HG02642 (cell line): Measurements from ENCODE around the gene NR1D1.

Experiments
- ATAC-seq: cut with Tn5 transposase; IDR thresholded peaks from one replicate; pipeline ENCODE4 v1.9.1; 2021; ENCODE audit warnings: mild to moderate bottlenecking; ENCODE audit not compliant: unreplicated experiment, poor library complexity

The NR1D1 gene

DNA sequence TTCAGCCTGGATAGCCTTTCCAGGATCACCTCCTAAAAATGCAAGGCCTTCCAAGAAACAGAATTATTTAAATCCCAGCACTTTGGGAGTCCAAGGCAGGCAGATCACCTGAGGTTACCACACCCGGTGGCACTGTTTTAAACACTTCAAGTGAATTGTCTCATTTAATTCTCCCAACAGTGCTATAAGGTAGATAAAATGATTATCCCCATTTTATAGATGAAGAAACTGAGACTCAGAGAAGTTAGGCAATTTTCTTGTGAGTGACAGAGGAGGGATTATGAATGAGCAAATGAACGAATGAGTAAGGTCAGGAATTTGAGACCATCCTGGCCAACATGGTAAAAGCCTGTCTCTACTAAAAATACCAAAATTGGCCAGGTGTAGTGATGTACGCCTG is 20.8 kb downstream of the NR1D1 start:
- no peak for ATAC-seq

DNA sequence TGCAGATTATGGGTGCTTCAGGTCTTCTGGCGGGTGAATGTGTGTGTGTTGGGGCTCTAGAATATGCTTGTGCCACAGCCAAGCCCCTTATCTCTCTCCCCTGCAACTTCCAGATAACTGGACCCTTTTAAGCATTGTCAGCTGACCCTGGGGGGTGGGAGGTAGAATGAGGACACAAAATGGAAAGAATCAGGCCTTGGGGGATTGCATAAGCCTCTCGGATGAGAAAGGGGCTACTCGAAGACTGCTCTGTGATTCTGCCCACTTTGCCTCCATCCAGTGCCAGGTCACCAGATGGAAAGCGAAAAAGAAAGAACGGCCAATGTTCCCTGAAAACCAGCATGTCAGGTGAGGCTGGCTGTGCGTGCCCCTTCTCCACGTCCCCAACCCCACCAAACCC is 23.8 kb downstream of the NR1D1 start:
- no peak for ATAC-seq

DNA sequence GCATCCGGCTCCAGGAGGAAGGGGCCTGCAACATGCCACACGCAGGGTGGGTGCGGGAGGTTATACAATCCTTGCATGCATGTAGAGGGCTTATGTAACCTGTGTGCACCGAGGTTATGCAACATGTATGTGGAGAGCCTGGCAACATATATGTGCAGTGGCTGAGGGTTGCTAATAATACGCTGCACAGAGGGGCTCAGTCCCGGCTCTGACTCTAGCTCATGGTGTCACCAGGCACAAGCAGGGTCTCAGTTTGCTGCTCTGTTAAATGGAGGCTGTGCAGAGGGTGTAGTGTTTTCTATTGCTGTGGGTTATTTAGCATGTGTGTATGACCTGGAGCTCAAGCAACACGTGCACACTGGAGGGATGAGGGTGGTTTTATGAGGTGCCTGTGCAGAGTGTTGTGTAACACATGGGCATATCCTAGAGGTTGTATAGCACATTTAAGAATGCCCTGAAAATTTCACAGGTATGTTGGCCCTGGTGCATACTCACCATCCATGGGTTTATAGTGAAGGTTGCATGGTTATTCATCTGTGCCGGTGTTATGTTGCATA is 24.4 kb downstream of the NR1D1 start:
- no peak for ATAC-seq

DNA sequence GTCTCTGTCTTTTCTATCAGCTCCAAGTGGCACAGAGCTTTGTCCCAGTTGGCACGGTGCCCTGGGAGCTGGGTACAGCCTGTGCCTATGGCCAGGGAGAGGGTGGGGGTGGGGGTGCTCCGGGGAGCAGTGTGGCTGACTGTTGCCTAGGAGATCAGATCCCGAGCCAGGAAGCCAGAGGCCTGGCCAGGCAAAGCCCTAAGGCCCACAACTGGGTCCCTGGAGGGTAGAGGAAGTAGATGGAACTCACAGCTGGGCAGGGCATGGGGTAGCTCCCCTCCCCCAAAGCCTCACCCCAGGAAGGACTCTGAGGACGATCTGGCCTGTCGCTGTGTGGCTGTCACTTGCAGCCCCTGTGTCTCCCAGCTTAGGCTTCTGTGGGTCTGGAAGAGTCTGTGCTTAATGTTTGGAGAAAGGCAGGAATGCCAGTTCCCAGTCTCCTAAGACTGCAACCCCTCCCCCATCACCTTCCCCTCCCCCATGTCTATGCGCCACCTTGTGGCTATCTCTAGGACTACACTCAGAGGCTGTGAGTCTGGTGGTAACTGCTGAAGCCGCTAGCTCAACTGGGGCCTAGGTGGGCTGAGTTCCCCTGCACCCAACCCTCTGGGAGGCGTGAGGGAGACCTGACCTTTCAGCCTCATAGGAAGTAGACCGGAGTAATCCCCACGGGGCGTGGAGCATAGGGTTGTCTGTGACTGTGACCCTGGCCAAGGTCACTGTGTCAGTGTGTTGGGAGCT is 25.0 kb downstream of the NR1D1 start:
- no peak for ATAC-seq

DNA sequence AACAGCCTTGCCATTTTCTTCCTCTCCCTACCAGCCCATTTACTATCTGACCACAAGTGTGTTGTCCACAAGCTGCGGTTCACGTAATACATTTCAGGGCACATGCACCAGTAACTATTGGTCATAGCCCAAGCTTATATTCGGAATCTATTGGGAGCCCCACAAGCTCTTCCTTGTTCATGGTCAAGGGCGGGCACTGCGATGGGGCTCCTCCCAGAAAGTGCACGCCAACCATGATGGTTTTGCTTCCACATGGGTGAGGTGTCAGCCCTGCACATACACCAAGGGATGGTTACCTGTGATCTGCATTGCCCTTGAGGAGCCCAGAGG is 25.6 kb downstream of the NR1D1 start:
- ATAC-seq, result no peak

DNA sequence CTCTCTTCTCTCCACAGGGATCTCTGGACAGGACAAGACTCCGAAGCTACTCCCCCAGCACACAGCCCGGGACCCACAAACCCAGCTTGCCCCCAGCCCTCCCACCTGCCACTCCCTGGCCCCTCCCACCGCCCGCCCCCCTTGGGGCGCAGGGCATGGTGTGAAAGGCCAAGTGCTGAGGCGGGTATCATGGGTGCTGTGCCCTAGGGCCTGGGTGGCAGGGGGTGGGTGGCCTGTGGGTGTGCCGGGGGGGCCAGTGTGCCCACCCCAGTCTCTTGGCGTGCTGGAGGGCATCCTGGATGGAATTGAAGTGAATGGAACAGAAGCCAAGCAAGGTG is 26.2 kb downstream of the NR1D1 start:
- ATAC-seq, result no peak

DNA sequence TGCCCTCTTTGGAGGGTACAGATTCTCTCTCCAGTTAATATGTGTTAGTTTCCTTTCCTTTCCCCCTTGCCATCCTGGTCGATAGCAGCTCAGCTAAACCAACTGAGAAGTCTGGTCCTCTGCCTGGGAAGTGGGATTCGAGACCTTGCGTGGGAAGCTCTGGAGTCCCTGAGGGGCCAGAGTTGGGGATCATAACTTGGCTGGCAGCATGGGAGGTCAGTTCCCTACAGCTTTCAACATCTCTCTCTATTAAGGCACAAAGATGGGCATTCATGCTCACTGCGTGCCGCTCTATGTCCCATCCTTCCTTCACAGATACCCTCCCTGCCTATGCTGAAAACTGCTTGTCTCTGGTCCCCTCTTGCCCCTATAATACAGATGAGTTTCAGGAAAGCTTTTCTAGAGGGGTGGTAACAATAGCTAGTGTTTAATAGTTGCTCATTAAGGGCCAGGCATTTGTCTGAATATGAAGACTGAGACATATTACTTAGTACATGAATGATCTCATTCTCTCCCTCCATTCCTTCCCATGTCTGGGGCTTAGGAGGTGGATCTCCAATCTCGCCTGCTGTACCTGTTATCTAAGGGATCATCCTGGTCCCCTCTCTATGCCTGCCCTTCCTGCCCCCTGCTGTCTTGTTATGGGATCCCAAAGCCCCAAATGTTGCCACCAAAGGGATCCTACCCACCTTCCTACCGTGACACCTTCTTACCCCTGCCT is 26.8 kb downstream of the NR1D1 start:
- no peak for ATAC-seq

DNA sequence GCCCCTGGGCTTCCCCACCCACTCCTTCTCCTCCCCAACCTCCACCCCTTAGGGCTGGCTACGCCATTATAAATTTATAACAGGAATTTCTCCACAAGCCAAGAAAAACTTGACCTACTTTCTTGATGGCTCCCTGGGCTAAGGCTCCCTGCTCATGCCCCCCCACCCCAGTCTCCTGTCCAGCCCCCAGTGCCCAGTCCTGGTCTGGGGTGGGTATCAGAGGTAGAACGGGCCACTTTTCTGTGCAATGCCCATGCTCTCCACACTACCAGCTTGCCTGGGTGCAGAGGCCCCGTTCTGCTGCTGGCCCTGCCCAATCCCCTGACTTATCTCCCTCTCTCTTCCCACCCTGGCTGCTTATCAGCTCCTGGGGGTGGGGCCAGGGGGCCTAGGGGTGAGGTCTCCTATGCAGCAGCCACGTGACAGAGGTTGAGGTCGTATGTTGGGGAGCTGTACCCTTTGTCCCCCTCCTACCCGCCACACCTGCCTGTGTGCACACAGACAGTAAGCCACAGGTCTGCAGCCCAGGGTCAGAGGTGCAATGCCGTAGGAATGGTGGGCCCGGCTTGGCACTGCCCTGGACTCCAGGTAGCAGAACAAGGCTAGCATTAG is 27.5 kb downstream of the NR1D1 start:
- ATAC-seq, result no peak

DNA sequence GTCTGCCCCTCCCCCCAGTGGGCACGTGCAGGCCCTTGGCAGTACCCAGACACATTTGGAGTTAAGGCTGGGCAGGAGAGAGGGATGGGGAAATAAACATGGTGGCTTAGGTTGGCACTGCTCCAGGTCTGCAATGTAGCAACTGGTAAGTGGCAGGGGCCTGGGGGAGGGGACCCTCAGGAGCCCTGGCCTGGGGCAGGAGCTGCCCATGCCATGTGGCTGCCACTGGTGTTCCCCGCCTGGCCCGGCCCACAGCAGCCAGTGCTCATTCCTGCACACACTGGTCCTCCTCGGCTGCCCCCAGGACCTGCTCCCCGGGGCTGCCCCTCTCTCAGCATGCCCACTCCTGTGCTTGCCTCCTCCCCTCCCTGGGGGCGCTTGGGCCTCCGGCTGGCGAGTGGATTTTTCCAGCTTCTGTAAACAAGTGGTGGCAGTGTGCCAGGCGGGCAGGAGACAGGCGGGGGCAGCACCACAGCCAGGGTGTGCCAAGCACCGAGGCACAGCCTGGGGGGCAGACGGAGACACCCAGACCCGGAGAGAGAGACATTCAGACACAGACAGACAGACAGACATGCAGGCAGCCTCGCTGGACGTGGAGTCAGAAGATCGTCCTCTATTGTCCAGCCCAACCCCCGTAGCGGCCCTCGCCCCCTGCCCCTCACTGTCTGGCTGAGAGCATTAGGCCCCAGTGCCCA is 28.2 kb downstream of the NR1D1 start:
- ATAC-seq, result no peak

DNA sequence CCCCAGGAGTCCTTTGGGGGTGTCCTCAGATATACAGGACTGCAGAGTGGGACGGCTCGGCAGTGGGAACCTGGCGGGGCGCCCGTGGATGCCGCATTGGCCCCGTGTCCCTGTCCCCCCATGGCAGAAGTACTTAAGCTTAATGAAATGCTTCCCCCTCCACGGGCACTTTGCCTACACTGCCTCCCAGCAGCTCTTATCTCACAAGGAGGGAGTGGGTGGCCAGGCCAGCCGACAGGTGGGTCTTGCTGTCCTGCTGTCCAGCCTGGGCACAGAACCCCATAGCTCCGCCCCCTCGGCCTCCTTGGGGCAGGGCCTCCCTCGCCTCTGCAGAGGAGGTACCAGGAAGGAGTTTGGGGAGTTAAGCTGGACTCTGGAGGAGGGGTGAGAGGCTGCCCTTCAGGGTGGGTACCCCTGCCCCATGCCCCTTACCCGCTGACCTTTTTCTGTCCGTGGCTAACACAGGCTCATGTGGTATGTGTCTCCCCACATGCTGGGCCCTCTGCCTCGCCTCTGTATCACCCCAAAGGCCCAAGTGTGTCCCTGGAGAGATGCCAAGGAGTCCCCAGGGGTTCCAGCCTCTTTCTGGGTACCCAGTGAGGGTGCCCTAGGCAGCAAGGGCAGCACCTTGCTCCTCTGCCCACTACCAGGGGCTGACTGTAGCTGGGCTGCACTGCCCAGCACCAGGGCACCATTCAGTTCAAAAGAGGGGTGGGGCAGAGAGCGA is 28.9 kb downstream of the NR1D1 start:
- ATAC-seq, result no peak

DNA sequence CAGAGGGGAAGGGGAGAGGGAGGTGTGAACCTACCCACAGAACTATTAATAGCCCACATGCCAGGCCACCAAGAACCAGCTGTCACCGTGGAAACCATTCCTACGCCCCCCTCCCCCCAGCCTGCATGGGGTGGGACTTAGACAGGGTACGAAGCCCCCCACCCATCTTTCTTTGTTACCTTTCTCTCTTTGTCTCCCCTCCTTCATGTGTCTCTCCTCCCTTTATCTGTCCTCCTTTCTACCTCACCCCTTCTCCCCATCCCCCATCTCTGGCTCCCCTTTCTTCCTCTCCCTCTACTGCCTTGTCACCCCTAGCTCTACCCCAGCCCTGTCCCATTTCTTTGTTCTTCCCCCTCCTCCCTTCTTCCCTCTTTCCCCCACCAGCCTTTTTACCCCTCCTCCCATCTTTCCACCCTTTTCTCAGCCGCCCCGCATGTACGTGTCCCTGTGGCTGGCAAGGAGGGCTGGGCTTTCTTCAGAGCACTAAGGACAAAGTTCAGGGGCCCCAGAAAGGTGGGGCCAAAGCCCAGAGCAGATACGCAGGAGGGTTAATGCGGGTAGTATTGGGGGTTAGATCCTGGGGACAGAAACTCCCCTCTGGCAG is 29.6 kb downstream of the NR1D1 start:
- ATAC-seq, result no peak

DNA sequence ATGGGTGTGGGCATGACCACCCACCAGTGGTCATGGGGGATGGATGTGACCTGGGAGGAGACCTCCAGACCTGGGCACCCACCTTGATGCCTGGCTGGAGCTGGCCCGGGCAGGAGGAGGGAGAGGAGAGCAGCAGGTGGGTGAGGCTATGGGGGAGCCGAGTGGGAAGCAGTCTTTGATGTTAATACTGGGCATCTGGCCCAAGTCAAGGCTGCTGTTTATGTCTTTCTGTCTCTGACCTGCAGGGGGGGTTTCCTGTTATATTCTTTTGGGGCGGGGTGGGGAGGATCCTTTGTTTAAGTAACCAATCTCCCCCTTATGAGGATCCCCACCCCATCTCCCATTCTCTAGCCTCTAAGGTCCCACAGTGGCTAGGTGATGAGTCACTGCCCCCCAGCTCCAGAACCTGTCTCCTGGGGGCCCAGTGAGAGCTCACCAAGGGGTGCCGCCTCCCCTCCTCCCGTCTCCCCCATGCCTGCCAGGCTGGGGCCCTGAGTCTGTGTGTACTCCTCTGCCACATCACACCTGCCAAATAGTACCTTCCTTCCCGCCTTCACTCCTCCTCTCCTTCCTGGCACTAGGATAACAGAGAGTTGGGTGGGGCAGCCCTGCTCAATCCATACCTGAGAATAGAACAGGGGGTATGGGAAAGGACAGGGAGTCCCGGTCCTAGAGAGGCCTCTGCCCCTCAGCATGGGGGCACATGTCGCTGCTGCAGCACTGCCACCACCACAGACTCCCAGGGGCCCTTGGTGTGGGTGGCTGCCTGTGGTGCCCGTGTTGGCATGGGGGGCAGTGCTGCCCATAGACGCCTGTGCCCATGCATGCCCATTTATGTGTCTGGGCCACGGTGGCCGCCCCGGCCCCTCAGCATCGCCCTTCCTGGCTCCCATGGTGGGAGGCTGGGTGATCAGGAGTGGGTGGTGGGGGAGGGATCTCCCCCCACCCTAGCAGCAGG is 30.4 kb downstream of the NR1D1 start:
- no peak for ATAC-seq

DNA sequence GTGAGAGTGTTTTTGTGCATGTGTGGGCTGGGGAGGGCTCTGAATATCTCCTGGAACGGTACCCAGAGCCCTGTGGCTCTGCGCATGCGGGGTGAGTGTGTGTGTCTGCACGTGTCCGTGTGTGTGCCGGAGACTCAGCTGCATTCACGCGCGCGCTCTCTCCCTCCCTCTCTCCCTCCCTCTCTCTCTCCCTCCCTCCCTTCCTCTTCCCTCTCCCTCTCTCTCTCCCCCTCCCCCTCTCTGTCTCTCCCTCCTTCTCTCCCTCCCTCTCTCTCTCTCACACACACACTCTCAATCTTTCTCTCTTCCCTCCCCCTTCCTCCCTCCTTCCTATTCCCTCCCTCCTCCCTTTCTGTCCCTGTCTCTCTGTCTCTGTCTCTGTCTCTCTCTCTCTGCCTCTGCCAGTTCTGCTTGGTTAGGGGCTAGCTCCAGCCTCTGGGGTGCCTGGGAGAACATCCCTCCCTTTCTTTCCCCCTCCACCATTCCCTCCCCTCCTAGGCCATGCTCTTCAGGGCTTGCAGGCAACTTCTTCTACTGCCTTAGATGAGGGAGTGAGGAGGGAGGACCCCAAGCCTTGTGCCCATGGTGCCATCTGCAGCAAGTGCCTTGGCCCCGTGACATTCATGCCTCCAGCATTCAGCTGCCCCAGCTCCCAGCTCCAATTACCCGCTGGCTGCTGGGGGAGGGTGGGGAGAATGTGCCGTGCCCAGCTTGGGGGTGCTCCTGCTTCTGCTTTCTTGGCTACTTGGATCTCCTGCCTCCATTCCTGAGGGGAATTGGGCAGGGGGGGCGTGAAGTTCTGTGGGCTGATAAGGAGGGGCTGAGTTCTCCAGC is 31.3 kb downstream of the NR1D1 start:
- no peak for ATAC-seq

DNA sequence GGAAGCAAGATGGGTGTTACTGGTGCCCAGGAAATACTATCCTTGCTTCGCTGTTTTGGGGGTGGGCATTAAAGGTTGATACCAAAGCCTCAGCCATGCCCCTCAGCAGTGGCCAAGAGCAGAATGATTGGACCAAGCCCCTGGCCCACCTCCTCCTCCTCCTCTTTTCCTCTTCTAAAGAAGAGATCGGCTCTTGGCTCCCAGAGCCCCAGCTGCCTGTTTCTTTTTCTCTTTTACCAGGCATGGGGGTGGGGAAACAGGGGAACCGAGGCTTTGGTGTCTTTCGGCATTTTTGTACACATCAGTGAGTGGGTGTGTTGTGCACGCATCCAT is 31.8 kb downstream of the NR1D1 start:
- no peak for ATAC-seq

DNA sequence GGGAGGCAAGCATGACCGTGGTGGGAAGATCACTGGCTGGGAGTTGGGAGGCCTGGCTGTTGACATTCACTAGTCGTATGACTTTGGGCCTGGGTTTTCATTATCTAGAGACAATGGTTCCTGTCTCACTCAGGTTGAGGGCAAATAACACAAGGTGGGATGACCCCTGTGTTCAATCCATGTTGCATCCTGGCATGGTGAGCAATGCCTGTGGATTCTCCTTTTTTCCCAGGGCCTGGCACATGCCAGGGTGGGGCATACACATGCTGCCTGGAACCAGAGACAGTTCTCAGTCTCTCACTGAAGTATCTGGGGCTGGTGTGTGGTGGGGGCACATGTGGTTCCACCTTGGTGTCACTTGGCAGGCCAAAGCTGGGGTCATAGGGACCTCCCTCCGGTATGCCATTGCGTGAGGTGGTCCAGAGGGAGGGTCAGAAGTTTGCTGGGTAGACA is 32.2 kb downstream of the NR1D1 start:
- ATAC-seq, result no peak

DNA sequence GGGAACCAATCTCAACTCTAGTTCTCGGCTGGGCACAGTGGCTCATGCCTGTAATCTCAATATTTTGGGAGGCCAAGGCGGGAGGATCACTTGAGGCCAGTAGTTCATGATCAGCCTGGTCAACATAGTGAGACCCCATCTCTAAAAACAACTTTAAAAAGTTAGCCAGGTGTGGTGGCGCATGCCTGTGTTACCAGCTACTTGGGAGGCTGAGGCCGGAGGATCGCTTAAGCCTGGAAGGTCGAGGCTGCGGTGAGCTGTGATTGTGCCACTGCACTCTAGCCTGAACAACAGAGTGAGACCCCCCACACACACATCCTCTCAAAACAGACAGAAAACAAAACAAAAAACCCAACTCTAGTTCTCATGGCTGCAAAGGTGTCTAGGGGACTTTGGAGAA is 32.7 kb downstream of the NR1D1 start:
- ATAC-seq, result no peak

DNA sequence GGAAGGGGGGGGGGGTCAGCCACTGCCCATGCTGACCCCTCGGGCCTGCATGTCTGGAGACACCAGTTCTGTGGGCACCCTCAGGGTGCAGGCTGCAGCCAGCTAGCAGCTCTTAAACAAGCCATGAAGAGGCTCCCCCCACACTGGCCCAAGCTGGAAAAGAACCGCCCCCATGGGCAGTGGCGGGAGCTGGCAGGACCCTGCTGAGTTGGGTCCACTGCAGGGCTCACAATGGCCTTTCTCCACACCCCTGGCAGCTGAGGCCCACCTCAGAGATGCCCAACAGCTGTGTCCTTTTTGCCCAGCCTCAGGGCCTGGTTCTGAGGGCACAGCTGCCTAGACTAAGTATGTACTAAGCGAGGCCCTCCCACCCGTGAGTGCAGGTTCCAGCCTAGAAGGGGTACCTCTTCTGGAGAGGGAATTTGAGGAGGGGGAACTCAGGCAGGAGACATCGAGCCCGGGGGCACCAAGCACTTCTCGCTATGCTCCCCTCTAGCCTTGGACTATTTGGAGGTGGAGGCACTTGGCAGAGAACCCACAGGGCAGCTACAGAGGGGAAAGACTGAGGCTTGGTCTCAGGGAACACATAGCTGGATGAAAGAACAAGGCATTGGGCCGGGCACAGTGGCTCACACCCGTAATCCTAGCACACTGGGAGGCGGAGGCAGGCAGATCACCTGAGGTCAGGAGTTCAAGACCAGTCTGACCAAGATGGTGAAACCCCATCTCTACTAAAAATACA is 34.4 kb downstream of the NR1D1 start:
- ATAC-seq, result no peak
